Type B pancreatic cell (in vitro differentiated cells): ENCODE data around the gene IRX6. TPM values are rescaled to one million over a fixed set of nuclear protein-coding genes. Genes with fewer than 3 reads are reported as not detected.

Experiments
- DNase-seq: peaks from one replicate; pipeline ENCODE4 v3.0.0; 2021; ENCODE audit warnings: mixed read lengths; ENCODE audit not compliant: unreplicated experiment; ENCODE audit errors: extremely low spot score
- H3K27ac Mint-ChIP-seq: 2 replicates; pipeline ENCODE4 v1.8.0; 2021; ENCODE audit warnings: mild to moderate bottlenecking, mixed read lengths
- H3K27me3 Mint-ChIP-seq: 2 replicates; pipeline ENCODE4 v1.8.0; 2021; ENCODE audit warnings: mixed read lengths
- H3K36me3 Mint-ChIP-seq: 2 replicates; pipeline ENCODE4 v1.8.0; 2021; ENCODE audit warnings: mixed read lengths
- H3K4me1 Mint-ChIP-seq: one replicate; pipeline ENCODE4 v1.8.0; 2021; ENCODE audit warnings: mixed read lengths; ENCODE audit not compliant: unreplicated experiment
- H3K4me3 Mint-ChIP-seq: 2 replicates; pipeline ENCODE4 v1.8.0; 2021; ENCODE audit warnings: mild to moderate bottlenecking, mixed read lengths
- H3K9me3 Mint-ChIP-seq: 2 replicates; pipeline ENCODE4 v1.8.0; 2021; ENCODE audit warnings: mixed read lengths
- total RNA-seq: library from RNA; stranded (reverse); gene quantifications from 2 replicates; pipeline ENCODE4 v1.2.1, GENCODE V29; 2021; ENCODE audit warnings: low replicate concordance
- TF ChIP-seq, protein P1 (sequence below): fragments of 200-600 bp; sonication (generic); conservative IDR thresholded peaks from 2 replicates; pipeline ENCODE4 v1.5.0; 2021; ENCODE audit warnings: antibody characterized with exemption, mild to moderate bottlenecking

The IRX6 gene
- total RNA-seq, 1 donor from 2014 or later, result 1.5 TPM

DNA sequence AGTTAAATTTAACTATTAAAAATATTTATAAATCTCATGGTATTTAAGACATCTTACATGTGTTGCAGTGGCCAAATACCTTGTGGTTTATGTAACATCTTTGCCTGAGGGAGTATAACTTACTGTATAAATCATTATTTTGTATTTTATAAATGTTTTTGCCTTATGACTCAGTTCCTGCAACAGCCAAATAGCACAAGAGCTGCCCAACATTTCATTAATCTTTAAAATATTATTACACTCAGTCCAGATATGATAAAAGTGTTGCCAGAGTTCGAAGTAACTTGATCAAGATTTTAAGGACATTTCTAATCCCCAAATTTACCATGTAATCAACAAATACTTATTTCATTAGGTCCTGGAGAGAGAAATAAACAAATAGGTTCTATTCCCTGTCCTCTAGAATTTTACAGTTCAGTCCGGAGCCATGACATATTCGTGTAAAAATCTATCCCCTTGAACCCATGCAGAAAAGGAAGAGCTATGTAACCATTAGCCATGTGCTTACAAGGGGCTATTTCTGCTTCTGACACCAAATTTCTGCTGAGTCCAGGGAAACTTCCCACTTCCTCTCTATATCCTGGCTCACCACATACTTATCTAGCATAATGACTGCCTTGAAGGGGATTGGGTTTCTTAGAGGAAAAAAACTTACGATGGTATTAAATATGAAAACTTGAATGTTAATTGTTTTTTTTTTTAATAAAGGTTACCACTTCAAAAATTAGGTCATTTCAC, 44.0 kb downstream of the IRX6 start:
- H3K27ac Mint-ChIP-seq, result no peak overlapping the region
- peaks cover 23% of the 10 kb centered on the region for H3K4me1 Mint-ChIP-seq
- TF ChIP-seq, protein P1, sequence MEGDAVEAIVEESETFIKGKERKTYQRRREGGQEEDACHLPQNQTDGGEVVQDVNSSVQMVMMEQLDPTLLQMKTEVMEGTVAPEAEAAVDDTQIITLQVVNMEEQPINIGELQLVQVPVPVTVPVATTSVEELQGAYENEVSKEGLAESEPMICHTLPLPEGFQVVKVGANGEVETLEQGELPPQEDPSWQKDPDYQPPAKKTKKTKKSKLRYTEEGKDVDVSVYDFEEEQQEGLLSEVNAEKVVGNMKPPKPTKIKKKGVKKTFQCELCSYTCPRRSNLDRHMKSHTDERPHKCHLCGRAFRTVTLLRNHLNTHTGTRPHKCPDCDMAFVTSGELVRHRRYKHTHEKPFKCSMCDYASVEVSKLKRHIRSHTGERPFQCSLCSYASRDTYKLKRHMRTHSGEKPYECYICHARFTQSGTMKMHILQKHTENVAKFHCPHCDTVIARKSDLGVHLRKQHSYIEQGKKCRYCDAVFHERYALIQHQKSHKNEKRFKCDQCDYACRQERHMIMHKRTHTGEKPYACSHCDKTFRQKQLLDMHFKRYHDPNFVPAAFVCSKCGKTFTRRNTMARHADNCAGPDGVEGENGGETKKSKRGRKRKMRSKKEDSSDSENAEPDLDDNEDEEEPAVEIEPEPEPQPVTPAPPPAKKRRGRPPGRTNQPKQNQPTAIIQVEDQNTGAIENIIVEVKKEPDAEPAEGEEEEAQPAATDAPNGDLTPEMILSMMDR, result no peak
- H3K4me3 Mint-ChIP-seq, result no peak overlapping the region
- H3K36me3 Mint-ChIP-seq, result no peaks in the 10 kb centered on the region
- no peaks in the 10 kb centered on the region for H3K9me3 Mint-ChIP-seq
- peaks cover 76% of the 10 kb centered on the region for H3K27me3 Mint-ChIP-seq
- DNase-seq, result no peak

DNA sequence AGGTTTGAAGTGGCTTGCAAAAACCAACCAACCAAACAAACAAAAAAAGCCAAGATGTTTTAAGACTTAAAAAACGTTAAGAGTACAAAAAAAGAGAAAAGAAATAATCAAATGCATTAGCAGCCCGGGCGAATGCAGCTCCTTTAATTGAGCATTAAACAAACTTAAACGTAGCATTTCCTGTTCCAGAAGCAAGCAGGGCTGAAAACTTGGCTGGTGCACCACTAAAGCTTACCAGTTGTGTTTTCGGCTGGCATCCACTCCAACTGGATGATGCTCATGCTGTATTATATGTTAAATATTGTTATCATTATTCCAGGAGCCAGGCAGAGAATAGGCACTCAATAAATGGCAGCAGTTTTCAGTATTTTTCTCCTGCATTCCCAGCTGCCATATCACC, 45.1 kb downstream of the IRX6 start:
- Mint-ChIP-seq H3K4me3 (no peak overlapping the region), H3K27ac (no peak overlapping the region), H3K36me3 (no peaks in the 10 kb centered on the region), H3K4me1 (peaks cover 23% of the 10 kb centered on the region), H3K27me3 (peaks cover 77% of the 10 kb centered on the region), H3K9me3 (no peaks in the 10 kb centered on the region)
- TF ChIP-seq, protein P1, result no peak
- DNase-seq, result no peak

DNA sequence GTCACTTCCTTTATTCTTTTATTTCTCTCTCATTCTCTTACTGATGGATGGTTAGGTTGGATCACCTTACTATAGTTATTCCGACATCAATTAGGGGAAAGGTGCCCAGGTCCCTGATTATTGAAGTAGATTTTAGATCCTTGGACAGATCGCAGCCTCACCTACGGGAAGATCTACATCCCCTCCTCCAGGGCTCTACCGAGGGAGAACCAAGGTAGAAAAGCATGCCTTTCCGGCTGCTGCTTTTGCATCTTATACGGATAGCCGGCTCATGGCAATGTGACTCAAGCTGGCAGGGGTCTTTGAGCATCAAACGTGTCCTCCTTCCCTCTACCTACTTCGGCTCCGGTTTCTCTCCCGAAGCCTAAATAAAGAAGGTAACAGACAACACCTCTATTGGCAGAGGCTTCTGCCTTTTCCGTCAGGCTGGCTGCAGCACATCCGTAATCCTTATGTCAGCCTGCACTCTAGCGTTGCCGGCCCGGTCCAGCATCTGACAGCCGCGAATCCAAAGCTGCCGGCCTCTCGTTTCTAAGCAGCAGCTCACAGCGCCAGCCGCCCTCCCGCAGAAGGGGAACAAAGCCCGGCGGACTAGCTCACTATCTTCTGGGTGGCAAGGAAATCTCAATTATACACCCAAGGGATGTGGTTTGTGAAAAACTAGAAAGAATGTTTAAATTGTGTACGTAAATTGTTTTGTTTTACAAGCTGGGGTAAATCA, 46.9 kb downstream of the IRX6 start:
- peak; percentile 80 for DNase-seq
- no peaks in the 10 kb centered on the region for H3K36me3 Mint-ChIP-seq
- H3K4me1 Mint-ChIP-seq, result peaks cover 23% of the 10 kb centered on the region
- peak overlapping the region; percentile 54 for H3K4me3 Mint-ChIP-seq
- H3K27ac Mint-ChIP-seq, result no peak overlapping the region
- H3K27me3 Mint-ChIP-seq, result peaks cover 68% of the 10 kb centered on the region
- TF ChIP-seq, protein P1, result peak; percentile 70
- no peaks in the 10 kb centered on the region for H3K9me3 Mint-ChIP-seq

- no peaks in the 10 kb centered on the region for H3K36me3 Mint-ChIP-seq
- peaks cover 12% of the 10 kb centered on the region for H3K4me1 Mint-ChIP-seq
- H3K27me3 Mint-ChIP-seq, result peaks cover 60% of the 10 kb centered on the region
- no peak overlapping the region for H3K4me3 Mint-ChIP-seq
- TF ChIP-seq, protein P1, result no peak
- DNase-seq, result no peak
- no peaks in the 10 kb centered on the region for H3K9me3 Mint-ChIP-seq
- no peak overlapping the region for H3K27ac Mint-ChIP-seq
Observed at GRCh38 chr16:55372792-55373488, 48.9 kb downstream of the IRX6 start.

GRCh38 chr16:55373489-55373832, 49.5 kb downstream of the IRX6 start:
- Mint-ChIP-seq H3K27me3 (peaks cover 58% of the 10 kb centered on the region), H3K4me3 (no peak overlapping the region), H3K36me3 (no peaks in the 10 kb centered on the region), H3K4me1 (peaks cover 12% of the 10 kb centered on the region), H3K9me3 (no peaks in the 10 kb centered on the region), H3K27ac (no peak overlapping the region)
- DNase-seq, result no peak
- TF ChIP-seq, protein P1, result no peak
